Immature natural killer cell (primary cell): ENCODE results near the gene RNF217. TPM values are rescaled to one million over a fixed set of nuclear protein-coding genes. Genes with fewer than 3 reads are reported as not detected.
"Not testable (repeated sequence)": the region's sequence is repeated elsewhere in the genome, so short reads cannot be mapped to it uniquely, and the experiment has no call there.

Source experiments
- DNase-seq, 3 donors: peaks; one replicate each; pipeline ENCODE4 v3.0.0; 2022; ENCODE audit warnings: mixed read lengths in 1 of 3
- H3K27ac Mint-ChIP-seq, 6 donors: one replicate each; pipeline ENCODE4 v1.8.0; 2020; ENCODE audit warnings: mixed read lengths in 6 of 6, mild to moderate bottlenecking in 5 of 6, inconsistent platforms in 4 of 6, moderate library complexity in 3 of 6
- H3K27me3 Mint-ChIP-seq, 3 donors: one replicate each; pipeline ENCODE4 v1.8.0; 2020 to 2021; ENCODE audit warnings: low read depth in 3 of 3, mild to moderate bottlenecking in 3 of 3, mixed read lengths in 3 of 3, moderate library complexity in 3 of 3, inconsistent platforms in 1 of 3
- H3K36me3 Mint-ChIP-seq, 3 donors: one replicate each; pipeline ENCODE4 v1.8.0; 2020; ENCODE audit warnings: mixed read lengths in 3 of 3, inconsistent platforms in 2 of 3, mild to moderate bottlenecking in 2 of 3
- H3K4me1 Mint-ChIP-seq, 2 donors: one replicate each; pipeline ENCODE4 v1.8.0; 2020; ENCODE audit warnings: inconsistent platforms in 2 of 2, mild to moderate bottlenecking in 2 of 2, mixed read lengths in 2 of 2, moderate library complexity in 1 of 2
- H3K4me3 Mint-ChIP-seq, 5 donors: one replicate each; pipeline ENCODE4 v1.8.0; 2020; ENCODE audit warnings: mild to moderate bottlenecking in 5 of 5, mixed read lengths in 5 of 5, inconsistent platforms in 3 of 5, moderate library complexity in 3 of 5
- H3K9me3 Mint-ChIP-seq, 6 donors: one replicate each; pipeline ENCODE4 v1.8.0; 2020; ENCODE audit warnings: mild to moderate bottlenecking in 6 of 6, mixed read lengths in 6 of 6, inconsistent platforms in 4 of 6, moderate library complexity in 3 of 6
- polyA plus RNA-seq, 3 donors: library from polyadenylated mRNA; unstranded; fragments of 300-500 nt; fragmentation: Illumina TruSeq; gene quantifications; one replicate each; pipeline ENCODE4 v1.2.3, GENCODE V29; 2021

The RNF217 gene
- polyA plus RNA-seq, 3 donors from 2014 or later = 0.21 to 1.8 (median 0.25) TPM

DNA sequence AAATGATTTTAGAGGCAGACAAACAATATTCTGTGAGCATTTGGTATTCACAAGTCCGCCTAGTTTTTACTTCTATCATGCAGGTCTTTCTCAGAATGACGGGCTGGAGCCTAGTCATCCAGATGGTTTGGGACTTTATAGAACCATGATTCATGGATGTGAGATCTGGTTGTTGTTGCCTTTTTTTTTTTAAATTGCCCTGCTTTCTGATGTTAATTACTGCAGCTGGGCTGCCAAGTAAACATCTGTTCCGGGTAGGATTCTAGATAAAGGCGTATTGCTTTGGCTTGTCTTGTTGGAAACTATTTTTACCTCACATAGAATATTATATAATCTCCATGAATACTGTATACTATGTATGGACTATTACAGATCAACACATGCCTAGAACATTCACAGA is 58.1 kb downstream of the RNF217 start:
- DNase-seq = no peak
- Mint-ChIP-seq H3K36me3 (peaks cover 0 to 3% (median 0%) of the 10 kb centered on the region in 3 donors), H3K9me3 (no peaks in the 10 kb centered on the region), H3K4me1 (no peaks in the 10 kb centered on the region), H3K27ac (no peak overlapping the region), H3K4me3 (no peak overlapping the region), H3K27me3 (peaks cover 0 to 3% (median 0%) of the 10 kb centered on the region in 3 donors)

DNA sequence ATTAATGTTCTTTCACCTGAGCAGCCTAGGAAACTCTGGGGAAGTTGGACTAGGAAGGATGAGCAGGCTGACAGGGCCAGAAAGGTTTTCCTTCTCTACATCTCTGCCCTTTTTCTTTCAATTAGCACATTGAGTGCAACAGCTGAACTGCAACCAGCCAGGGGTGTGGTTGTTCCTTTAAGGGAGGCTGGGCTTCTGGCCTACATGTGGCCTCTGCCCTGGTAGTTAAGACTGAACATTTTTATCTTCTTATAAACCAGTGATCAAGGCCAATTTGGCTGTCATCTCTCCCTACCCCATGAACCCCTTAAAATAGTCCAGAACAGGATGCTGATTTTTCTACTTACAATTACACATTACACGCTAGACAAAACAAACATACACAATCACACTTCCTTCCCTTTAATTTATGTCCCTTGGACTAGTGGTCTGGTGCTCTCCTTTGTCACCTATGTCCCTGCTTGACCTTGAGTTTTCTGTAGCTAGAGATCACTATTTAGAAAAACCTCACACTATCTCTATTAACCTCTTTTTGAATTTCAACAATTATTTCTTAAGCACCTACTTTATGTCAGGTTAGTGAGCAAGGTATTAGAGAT is 60.3 kb downstream of the RNF217 start:
- H3K27me3 Mint-ChIP-seq = peaks cover 0 to 1% (median 0%) of the 10 kb centered on the region in 3 donors
- no peaks in the 10 kb centered on the region for H3K4me1 Mint-ChIP-seq
- no peak overlapping the region for H3K27ac Mint-ChIP-seq
- H3K4me3 Mint-ChIP-seq = no peak overlapping the region
- no peak for DNase-seq
- H3K9me3 Mint-ChIP-seq = no peaks in the 10 kb centered on the region
- H3K36me3 Mint-ChIP-seq = peaks cover 0 to 3% (median 3%) of the 10 kb centered on the region in 3 donors

DNA sequence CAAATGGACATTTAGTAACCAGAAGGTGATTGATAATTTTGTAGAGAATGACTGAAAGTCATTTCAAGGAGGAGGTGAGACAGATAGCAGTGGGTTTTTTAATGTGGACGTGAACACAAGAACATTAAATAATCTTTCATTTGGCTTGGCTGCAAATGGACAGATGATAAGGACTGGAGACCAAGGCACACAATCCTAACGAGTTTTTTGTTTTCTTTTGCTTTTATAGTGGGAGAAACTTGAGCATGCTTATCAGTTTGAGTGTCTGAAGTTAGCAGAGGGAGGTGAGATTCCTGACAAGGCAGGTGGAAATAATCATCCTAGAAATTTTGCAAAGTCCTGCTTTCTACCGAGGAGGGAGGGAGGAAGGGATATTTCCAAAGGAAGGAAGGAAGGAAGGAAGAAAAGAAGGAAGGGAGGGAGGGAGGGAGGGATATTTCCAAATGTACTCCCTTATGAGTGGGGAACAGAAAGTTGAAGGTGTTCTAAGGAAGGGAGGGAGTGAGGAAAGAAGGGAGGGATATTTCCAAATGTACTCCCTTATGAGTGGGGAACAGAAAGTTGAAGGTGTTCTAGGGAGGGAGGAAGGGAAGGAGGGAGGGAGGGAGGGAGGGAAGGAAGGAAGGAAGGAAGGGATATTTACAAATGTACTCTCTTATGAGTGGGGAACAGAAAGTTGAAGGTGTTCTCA is 63.1 kb downstream of the RNF217 start:
- no peaks in the 10 kb centered on the region for H3K9me3 Mint-ChIP-seq
- H3K4me1 Mint-ChIP-seq = no peaks in the 10 kb centered on the region
- DNase-seq = no peak
- peaks cover 0 to 5% (median 0%) of the 10 kb centered on the region in 3 donors for H3K36me3 Mint-ChIP-seq
- H3K27ac Mint-ChIP-seq = no peak overlapping the region
- no peak overlapping the region for H3K4me3 Mint-ChIP-seq
- peaks cover 0 to 6% (median 2%) of the 10 kb centered on the region in 3 donors for H3K27me3 Mint-ChIP-seq

DNA sequence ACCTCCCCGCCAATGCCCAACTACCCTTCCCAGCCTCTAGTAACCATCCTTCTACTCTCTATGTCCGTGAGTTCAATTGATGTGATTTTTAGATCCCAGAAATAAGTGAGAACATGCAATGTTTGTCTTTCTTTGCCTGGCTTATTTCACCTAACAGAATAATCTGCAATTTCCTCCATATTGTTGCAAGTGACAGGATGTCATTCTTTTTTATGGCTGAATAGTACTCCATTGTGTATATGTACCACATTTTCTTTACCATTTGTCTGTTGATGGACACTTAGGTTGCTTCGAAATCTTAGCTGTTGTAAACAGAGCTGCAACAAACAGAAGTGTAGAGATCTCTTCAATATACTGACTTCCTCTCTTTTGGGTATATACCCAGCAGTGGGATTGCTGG is 65.0 kb downstream of the RNF217 start:
- H3K27ac Mint-ChIP-seq = no peak overlapping the region
- H3K4me1 Mint-ChIP-seq = no peaks in the 10 kb centered on the region
- peaks cover 0 to 6% (median 2%) of the 10 kb centered on the region in 3 donors for H3K27me3 Mint-ChIP-seq
- peaks cover 0 to 2% (median 0%) of the 10 kb centered on the region in 6 donors for H3K9me3 Mint-ChIP-seq
- H3K4me3 Mint-ChIP-seq = no peak overlapping the region
- peaks cover 0 to 5% (median 0%) of the 10 kb centered on the region in 3 donors for H3K36me3 Mint-ChIP-seq
- DNase-seq = no peak

DNA sequence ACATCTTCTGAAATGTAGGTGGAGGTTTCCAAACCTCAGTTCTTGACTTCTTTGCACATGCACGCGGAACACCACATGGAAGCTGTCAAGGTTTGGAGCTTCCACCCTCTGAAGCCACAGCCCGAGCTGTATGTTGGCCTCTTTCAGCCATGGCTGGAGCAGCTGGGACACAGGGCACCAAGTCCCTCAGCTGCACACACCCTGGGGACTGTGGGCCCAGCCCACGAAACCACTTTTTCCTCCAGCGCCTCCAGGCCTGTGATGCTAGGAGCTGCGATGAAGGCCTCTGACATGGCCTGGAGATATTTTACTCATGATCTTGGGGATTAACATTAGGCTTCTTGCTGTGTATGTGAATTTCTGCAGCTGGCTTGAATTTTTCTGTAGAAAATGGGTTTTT is 68.7 kb downstream of the RNF217 start:
- peaks cover 0 to 4% (median 0%) of the 10 kb centered on the region in 6 donors for H3K9me3 Mint-ChIP-seq
- H3K27ac Mint-ChIP-seq = no peak overlapping the region
- no peak overlapping the region for H3K4me3 Mint-ChIP-seq
- no peaks in the 10 kb centered on the region for H3K4me1 Mint-ChIP-seq
- peaks cover 0 to 5% (median 0%) of the 10 kb centered on the region in 3 donors for H3K36me3 Mint-ChIP-seq
- H3K27me3 Mint-ChIP-seq = peaks cover 0 to 8% (median 1%) of the 10 kb centered on the region in 3 donors
- DNase-seq = no peak

DNA sequence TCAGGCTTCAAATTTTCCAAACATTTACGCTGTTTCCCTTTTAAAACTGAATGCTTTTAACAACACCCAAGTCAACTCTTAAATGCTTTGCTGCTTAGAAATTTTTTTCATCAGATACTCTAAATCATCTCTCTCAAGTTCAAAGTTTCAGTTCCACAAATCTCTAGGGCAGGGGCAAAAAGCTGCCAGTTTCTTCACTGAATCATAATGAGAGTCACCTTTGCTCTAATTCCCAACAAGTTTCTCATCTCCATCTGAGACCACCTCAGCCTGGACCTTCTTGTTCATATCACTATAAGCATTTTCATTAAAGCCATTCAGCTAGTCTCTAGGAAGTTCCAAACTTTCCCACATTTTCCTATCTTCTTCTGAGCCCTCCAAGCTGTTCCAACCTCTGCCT is 69.1 kb downstream of the RNF217 start:
- DNase-seq = no peak
- no peak overlapping the region for H3K27ac Mint-ChIP-seq
- H3K9me3 Mint-ChIP-seq = peaks cover 0 to 4% (median 0%) of the 10 kb centered on the region in 6 donors
- no peak overlapping the region for H3K4me3 Mint-ChIP-seq
- peaks cover 0 to 5% (median 0%) of the 10 kb centered on the region in 3 donors for H3K36me3 Mint-ChIP-seq
- H3K4me1 Mint-ChIP-seq = no peaks in the 10 kb centered on the region
- H3K27me3 Mint-ChIP-seq = peaks cover 0 to 8% (median 1%) of the 10 kb centered on the region in 3 donors

DNA sequence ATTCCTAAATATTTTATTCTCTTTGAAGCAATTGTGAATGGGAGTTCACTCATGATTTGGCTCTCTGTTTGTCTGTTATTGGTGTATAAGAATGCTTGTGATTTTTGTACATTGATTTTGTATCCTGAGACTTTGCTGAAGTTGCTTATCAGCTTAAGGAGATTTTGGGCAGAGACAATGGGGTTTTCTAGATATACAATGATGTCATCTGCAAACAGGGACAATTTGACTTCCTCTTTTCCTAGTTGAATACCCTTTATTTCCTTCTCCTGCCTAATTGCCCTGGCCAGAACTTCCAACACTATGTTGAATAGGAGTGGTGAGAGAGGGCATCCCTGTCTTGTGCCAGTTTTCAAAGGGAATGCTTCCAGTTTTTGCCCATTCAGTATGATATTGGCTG is 72.7 kb downstream of the RNF217 start:
- DNase-seq, H3K27me3 Mint-ChIP-seq: not testable (repeated sequence)

DNA sequence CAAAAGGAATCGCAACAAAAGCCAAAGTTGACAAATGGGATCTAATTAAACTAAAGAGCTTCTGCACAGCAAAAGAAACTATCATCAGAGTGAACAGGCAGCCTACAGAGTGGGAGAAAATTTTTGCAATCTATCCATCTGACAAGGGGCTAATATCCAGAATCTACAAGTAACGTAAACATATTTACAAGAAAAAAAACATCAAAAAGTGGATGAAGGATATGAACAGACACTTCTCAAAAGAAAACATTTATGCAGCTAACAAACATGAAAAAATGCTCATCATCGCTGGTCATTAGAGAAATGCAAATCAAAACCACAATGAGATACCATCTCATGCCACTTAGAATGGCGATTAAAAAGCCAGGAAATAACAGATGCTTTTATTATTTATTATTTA is 74.2 kb downstream of the RNF217 start:
- not testable (repeated sequence) for H3K4me1 Mint-ChIP-seq, H3K36me3 Mint-ChIP-seq, DNase-seq, H3K4me3 Mint-ChIP-seq, H3K9me3 Mint-ChIP-seq, H3K27ac Mint-ChIP-seq, H3K27me3 Mint-ChIP-seq

More for the DNA sequence above, 72.7 kb downstream of the RNF217 start:
- not testable (repeated sequence) for H3K4me3 Mint-ChIP-seq, H3K4me1 Mint-ChIP-seq, H3K27ac Mint-ChIP-seq, H3K36me3 Mint-ChIP-seq, H3K9me3 Mint-ChIP-seq

DNA sequence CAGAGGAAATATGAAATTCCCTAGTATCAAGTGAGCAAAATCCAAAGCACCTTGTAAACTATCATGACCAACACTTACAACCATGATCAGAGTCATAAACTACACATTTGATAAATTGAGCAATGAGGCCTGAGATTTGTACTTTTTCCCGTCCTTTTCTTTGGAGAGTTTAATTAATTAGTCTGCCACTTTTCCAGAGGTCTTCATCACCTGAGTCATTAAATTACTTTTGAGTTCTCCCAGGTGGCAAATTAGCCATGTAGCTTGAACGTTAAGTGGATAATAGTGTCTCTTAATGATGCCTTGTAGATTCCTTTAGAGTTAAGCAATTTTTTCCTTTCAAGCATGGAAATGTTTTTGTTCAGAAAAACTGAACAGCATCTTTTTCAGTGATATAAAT is 75.6 kb downstream of the RNF217 start:
- peaks cover 0 to 7% (median 0%) of the 10 kb centered on the region in 3 donors for H3K27me3 Mint-ChIP-seq
- H3K9me3 Mint-ChIP-seq = no peaks in the 10 kb centered on the region
- no peak overlapping the region for H3K27ac Mint-ChIP-seq
- no peaks in the 10 kb centered on the region for H3K4me1 Mint-ChIP-seq
- peaks cover 0 to 6% (median 0%) of the 10 kb centered on the region in 3 donors for H3K36me3 Mint-ChIP-seq
- no peak for DNase-seq
- no peak overlapping the region for H3K4me3 Mint-ChIP-seq

DNA sequence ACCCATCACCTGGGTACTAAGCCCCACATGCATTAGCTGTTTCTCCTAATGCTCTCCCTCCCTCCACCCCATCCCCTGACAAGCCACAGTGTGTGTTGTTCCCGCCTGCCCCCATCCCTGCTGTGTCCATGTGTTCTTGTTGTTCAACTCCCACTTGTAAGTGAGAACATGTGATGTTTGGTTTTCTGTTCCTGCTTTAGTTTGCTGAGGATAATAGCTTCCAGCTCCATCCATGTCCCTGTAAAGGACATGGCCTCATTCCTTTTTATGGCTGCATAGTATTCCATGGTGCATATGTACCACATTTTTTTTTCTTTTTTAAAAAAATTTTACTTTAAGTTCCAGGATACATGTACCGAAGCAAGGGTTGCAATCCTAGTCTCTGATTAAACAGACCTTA is 76.7 kb downstream of the RNF217 start:
- H3K36me3 Mint-ChIP-seq = peaks cover 0 to 6% (median 0%) of the 10 kb centered on the region in 3 donors
- H3K9me3 Mint-ChIP-seq = no peaks in the 10 kb centered on the region
- H3K4me1 Mint-ChIP-seq = no peaks in the 10 kb centered on the region
- no peak overlapping the region for H3K4me3 Mint-ChIP-seq
- no peak overlapping the region for H3K27ac Mint-ChIP-seq
- peaks cover 0 to 7% (median 0%) of the 10 kb centered on the region in 3 donors for H3K27me3 Mint-ChIP-seq
- no peak for DNase-seq

DNA sequence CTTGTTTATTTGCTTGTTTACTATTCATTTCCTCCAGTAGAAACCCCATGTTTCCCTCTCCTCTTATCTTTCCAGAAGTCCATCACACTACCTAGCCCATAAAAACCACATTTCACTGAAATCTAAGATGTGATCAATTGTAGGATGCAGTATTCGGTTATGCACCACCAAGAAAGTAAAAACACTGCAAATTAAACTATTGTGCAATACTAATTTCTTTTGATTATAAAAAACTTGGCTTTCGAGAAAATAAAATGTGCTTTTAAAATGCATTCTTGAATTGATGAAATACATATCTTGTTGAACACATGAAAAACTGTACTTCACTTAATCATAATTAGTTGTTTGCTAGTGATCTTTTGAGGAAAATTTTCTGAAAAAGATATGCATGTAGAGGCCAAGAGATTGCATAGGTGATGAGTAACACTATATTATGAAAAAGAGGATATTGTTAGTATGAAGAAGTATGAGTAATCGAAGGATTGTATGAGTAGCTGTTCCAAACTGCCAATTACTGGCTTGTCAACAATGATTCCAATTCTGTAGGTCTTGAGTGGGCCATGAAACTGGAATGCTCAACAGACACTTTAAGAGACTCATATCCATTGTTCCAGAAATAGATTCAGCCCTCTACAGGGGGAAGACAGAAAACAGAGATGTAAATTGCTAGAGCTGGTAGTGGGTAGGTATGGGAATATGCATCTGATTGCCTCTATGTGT is 79.7 kb downstream of the RNF217 start:
- DNase-seq = no peak
- Mint-ChIP-seq H3K27me3 (peaks cover 0 to 6% (median 0%) of the 10 kb centered on the region in 3 donors), H3K4me1 (no peaks in the 10 kb centered on the region), H3K9me3 (no peaks in the 10 kb centered on the region), H3K36me3 (peaks cover 0 to 14% (median 3%) of the 10 kb centered on the region in 3 donors), H3K27ac (no peak overlapping the region), H3K4me3 (no peak overlapping the region)

DNA sequence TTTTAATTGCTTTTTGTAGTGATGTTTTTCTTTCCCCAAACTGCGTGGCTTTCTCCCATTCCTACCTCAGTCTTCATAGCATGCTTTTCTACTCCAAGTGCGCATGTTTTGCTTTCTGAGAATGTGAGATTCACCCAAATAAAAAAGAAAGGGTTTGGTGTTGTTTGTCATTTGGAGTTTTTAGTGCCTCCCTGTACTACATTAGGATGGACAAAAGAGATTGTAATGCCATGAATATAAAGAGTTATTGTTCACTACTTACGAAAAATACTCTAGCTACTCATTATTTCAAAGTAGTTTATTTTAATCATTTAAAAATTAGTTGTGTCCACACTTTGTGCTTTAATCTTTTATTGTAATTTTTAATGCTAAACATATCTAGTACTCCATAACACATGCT is 81.8 kb downstream of the RNF217 start:
- no peaks in the 10 kb centered on the region for H3K4me1 Mint-ChIP-seq
- peaks cover 0 to 8% (median 0%) of the 10 kb centered on the region in 3 donors for H3K27me3 Mint-ChIP-seq
- no peak overlapping the region for H3K27ac Mint-ChIP-seq
- no peak for DNase-seq
- H3K9me3 Mint-ChIP-seq = no peaks in the 10 kb centered on the region
- peaks cover 0 to 14% (median 3%) of the 10 kb centered on the region in 3 donors for H3K36me3 Mint-ChIP-seq
- no peak overlapping the region for H3K4me3 Mint-ChIP-seq

DNA sequence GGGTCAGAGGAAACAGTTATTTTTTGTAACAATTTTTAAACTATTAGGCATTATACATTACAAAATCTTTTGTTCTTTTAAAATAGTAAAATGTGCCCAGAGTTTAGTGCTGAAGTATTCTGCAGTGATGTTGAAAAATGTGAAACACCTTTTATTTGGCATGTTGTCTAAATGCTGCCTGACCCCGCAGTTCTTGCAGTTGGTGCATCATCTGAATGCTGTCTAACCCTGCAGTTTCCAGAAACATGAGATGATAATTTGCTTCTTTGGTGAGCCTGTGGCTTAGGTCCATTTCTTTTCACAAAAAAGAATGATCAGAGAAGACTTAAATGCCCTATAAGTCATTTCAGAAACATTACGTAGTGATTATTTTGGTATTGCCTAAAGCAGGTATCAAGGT is 82.4 kb downstream of the RNF217 start:
- Mint-ChIP-seq H3K9me3 (no peaks in the 10 kb centered on the region), H3K27me3 (peaks cover 0 to 8% (median 0%) of the 10 kb centered on the region in 3 donors), H3K27ac (no peak overlapping the region), H3K36me3 (peaks cover 0 to 14% (median 3%) of the 10 kb centered on the region in 3 donors), H3K4me1 (no peaks in the 10 kb centered on the region), H3K4me3 (no peak overlapping the region)
- DNase-seq = no peak
